ENCODE results near the gene PDK2.

The PDK2 gene

DNA sequence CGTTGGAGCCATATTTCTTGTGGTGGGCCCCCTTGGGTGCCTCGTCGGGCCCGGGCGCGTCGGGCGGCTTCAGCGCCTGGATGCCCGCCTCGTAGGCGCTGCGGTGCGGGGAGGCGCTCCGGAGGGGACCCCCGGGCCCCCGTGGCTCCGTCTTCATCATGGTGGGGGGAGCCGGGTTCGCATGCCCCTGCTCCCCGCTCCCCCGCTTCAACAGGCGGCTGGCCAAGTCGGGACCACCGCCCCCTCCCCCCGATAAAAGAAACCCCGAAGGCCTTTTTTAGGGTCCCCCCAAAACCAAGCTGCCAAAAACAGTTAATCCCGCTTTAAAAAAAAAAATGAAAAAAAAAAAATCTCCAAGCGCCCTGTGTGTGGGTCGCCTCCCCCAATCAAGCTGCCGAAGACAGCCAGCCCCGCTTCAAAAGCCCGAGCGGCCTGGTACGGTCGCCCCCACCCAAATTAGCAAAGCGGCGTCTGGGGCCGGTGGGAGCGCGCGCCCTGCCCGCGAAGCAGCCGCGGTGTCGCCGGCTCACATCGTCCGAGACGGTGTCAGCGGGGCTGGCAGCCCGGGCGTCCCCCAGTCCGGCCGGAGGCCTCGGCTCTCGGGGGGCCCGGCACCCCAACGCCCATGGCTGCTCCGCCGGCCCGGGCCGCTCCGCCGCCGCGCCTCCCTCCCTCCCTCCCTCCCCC, 55.3 kb downstream of the PDK2 start, which contains the start of gene PPP1R9B:
PPP1R9B (minus strand) TSS at position 324 of the 687 bp plus-strand sequence; CDS start at position 160, 164 bp downstream.
- no peak for DNase-seq (ENCODE audit: low read depth)
- TF ChIP-seq, protein P1, sequence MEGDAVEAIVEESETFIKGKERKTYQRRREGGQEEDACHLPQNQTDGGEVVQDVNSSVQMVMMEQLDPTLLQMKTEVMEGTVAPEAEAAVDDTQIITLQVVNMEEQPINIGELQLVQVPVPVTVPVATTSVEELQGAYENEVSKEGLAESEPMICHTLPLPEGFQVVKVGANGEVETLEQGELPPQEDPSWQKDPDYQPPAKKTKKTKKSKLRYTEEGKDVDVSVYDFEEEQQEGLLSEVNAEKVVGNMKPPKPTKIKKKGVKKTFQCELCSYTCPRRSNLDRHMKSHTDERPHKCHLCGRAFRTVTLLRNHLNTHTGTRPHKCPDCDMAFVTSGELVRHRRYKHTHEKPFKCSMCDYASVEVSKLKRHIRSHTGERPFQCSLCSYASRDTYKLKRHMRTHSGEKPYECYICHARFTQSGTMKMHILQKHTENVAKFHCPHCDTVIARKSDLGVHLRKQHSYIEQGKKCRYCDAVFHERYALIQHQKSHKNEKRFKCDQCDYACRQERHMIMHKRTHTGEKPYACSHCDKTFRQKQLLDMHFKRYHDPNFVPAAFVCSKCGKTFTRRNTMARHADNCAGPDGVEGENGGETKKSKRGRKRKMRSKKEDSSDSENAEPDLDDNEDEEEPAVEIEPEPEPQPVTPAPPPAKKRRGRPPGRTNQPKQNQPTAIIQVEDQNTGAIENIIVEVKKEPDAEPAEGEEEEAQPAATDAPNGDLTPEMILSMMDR (IDR thresholded peaks at IDR 0.05; ENCODE audit: low read length, missing control alignments) = no peak
- peak within 1 kb of the TSS; percentile 81 for H3K4me3 ChIP-seq (replicated peaks; ENCODE audit: low read depth, low read length)

DNA sequence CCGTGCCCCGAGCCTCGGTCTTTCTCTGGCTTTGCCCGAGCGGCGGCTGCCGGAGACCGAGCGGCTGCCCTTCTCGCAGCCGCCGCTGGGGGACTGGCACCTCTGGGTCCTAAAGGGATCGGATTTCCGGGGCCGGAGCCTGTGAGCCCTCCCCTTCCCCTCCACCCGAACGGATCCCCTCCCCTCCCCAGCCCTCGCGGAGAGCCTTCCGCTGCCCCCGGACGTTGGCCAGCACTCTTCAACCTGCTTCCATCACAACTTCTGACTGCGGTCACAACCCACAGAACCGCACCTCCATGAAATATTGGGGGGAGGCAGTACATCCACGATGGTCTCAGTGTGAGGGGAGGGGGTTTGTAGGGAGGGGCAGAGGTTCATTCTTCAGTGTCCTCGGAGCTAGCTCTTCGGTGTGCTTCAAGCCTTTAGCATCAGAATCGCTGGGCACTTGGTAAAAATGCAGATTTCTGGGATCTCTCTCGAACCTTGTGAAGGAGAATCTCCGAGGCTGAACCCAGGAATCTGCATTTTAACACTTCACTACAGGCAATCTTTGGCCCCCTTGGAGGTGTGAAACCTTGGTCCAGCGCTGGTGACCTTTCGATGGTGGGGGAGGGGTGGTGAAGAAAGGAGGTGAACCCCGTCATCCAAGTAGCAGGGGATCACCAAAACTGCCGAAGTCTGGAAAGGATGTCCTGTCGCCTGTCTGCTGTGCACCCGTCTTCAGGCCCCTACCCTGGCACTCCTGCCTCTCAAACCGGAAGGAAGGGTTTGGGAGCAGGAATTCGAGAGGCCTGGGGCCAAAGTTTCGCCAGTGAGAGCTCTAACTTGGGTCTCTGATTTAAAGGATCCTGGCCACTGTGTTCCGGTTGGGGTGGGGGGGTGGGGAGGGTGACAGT, 56.1 kb downstream of the PDK2 start:
- TF ChIP-seq, protein P1 (IDR thresholded peaks at IDR 0.05; ENCODE audit: low read length, missing control alignments) = peak; percentile 55
- DNase-seq (ENCODE audit: low read depth) = peak; percentile 94
- peak overlapping the region; percentile 81 for H3K4me3 ChIP-seq (replicated peaks; ENCODE audit: low read depth, low read length)

DNA sequence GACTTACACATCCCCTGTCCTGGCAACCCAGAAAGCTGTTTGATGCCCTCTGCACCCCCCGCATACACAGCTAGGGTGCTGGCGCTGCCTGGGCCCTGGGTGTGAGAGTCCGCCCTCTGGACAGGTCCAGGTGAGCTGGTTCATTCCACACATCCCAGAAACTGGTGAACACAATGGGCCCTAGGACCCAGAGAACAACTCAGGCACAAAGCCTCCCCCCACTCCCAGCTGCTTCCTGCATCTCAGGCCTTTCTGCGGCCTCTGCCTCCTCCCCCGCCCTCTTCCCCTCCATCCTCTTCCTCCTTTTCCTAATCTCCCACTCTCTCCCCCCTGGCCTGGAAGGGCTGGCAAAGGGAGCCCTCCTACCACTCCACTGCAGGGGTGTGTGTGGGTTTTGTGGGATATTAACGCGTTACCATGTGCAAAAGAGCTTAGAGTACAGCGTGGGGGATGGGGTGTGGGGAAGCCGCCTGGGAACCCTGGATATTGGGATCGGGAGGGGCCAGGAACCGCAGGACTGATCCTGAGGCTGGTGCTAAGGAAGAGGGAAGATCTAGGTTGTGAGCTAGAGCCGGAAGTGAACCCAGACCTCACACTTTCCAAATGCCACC, 56.9 kb downstream of the PDK2 start:
- TF ChIP-seq, protein P1 (IDR thresholded peaks at IDR 0.05; ENCODE audit: low read length, missing control alignments) = no peak
- peak overlapping the region; percentile 81 for H3K4me3 ChIP-seq (replicated peaks; ENCODE audit: low read depth, low read length)
- peak; percentile 91 for DNase-seq (ENCODE audit: low read depth)

DNA sequence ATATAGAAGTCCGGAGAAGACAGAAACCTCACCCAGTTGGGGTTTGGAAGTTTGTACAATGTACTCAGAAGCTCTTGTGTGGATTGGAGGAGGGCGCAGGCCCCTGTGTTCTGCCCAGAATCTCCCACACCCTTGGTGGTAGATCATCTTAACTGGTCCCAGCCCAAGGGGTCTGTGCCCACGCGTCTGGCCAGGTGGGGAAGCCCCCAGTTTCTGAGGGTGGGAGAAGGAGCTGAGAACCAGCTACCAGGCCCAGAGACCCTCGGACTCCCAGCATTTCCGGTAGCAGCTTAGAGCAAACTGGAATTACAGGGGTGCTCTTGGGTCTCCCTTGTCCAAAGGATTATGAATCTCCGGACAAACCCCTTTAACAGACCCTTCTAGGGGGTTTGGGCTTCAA, 57.6 kb downstream of the PDK2 start:
- no peak overlapping the region for H3K4me3 ChIP-seq (replicated peaks; ENCODE audit: low read depth, low read length)
- no peak for DNase-seq (ENCODE audit: low read depth)
- TF ChIP-seq, protein P1 (IDR thresholded peaks at IDR 0.05; ENCODE audit: low read length, missing control alignments) = no peak

DNA sequence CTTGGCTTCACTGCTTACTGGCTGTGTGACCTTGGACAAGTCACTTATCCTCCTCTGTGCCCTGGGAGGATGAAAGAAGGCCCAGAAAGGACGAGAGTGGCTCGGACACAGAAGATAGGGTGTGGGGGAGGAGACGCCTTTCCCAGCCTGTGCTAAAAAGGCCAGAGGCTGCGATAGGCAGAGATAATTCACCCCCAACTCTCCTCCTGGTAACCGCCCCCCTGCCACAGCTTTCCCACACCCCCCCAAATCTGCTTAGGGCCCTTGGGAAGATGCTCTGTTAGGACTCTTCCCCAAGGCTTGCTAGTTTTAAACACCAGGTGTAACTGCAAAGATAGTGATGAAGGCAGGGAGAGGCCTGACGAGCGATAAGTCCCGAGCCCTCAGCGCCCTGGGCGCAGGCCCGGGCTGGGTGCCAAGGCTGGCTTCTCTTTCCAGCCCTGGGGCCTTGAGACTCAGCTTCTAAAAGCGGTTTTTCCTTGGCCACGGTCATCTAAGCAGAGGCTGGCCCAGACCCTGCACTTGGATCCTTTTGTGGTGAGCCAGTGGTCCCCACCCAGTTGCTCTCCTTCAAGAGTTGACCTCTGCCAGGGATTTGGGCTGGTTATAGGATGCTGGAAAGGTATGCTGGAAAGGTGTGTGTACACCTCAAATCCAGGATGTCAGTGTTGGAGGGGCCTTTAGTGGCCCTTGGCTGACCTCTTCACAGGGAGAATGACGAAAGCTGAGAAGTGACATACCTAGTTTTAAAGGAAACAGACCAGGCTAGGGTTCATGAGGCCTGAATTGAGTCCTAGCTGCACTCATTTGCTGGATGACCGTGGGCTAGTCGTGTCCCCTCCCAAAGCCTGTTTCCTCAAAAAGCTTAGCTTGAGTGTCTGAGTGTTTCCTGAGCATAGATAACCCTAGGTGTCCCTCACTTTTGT, 58.8 kb downstream of the PDK2 start:
- H3K4me3 ChIP-seq (replicated peaks; ENCODE audit: low read depth, low read length) = no peak overlapping the region
- DNase-seq (ENCODE audit: low read depth) = peak; percentile 53
- TF ChIP-seq, protein P1 (IDR thresholded peaks at IDR 0.05; ENCODE audit: low read length, missing control alignments) = no peak

DNA sequence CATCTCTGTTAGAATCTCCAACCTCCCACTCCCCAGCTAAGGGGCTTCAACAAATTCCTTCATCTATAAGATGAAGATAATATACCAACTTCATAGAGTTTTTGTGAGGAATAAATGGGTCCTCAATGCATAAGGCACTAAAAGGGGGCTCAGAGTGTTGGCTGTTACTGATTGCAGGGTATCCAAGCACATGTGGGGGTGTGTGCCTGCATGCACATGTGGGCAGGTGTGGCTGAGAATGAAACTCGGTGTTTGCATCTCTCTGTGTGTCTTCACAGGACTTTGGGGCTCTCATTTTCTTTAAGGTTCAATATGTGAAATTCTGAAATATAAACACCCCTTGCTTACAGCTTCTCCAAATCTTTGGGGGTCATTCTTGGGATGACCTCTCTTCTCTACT, 59.5 kb downstream of the PDK2 start:
- no peak for DNase-seq (ENCODE audit: low read depth)
- TF ChIP-seq, protein P1 (IDR thresholded peaks at IDR 0.05; ENCODE audit: low read length, missing control alignments) = no peak
- H3K4me3 ChIP-seq (replicated peaks; ENCODE audit: low read depth, low read length) = no peak overlapping the region
